ENCODE data around the gene TBC1D14.
"Not testable (repeated sequence)": the region's sequence is repeated elsewhere in the genome, so short reads cannot be mapped to it uniquely, and the experiment has no call there.

DNA sequence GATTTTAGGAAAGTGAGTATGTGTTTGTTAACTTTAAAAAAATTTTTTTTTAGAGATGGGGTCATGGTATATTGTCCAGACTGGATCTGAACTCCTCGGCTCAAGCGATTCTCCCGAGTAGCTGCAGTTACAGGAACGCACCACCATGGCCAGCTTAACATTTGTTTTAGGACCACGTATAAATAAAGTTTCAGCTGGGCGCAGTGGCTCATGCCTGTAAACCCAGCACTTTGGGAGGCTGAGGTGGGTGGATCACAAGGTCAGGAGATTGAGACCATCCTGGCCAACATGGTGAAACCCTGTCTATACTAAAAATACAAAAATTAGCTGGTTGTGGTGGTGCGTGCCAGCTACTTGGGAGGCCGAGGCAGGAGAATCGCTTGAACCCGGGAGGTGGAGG is 2.3 kb downstream of the TBC1D14 start:
- not testable (repeated sequence) for TF ChIP-seq POLR2A (IDR thresholded peaks at IDR 0.05)
- TF ChIP-seq, protein P1, sequence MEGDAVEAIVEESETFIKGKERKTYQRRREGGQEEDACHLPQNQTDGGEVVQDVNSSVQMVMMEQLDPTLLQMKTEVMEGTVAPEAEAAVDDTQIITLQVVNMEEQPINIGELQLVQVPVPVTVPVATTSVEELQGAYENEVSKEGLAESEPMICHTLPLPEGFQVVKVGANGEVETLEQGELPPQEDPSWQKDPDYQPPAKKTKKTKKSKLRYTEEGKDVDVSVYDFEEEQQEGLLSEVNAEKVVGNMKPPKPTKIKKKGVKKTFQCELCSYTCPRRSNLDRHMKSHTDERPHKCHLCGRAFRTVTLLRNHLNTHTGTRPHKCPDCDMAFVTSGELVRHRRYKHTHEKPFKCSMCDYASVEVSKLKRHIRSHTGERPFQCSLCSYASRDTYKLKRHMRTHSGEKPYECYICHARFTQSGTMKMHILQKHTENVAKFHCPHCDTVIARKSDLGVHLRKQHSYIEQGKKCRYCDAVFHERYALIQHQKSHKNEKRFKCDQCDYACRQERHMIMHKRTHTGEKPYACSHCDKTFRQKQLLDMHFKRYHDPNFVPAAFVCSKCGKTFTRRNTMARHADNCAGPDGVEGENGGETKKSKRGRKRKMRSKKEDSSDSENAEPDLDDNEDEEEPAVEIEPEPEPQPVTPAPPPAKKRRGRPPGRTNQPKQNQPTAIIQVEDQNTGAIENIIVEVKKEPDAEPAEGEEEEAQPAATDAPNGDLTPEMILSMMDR (IDR thresholded peaks at IDR 0.05), result not testable (repeated sequence)

All from lower leg skin (tissue), 3 donors.